Parathyroid adenoma (tissue), 2 donors: ENCODE data around the gene KRT76.

Experiments used
- H2AFZ ChIP-seq: fragments of 300-600 bp; sonication (generic); one replicate; pipeline ENCODE4 v1.7.0; 2017; ENCODE audit warnings: antibody characterized with exemption, mild to moderate bottlenecking
- H3K27ac ChIP-seq: fragments of 300-600 bp; sonication (generic); one replicate; pipeline ENCODE4 v1.7.0; 2017
- H3K27me3 ChIP-seq: fragments of 300-600 bp; sonication (generic); one replicate; pipeline ENCODE4 v1.7.0; 2017; ENCODE audit warnings: low read length; ENCODE audit not compliant: control insufficient read depth, insufficient read depth
- H3K36me3 ChIP-seq: fragments of 300-600 bp; sonication (generic); one replicate; pipeline ENCODE4 v1.7.0; 2017; ENCODE audit warnings: low read length; ENCODE audit not compliant: control insufficient read depth, insufficient read depth
- H3K4me1 ChIP-seq: fragments of 300-600 bp; sonication (generic); one replicate; pipeline ENCODE4 v1.7.0; 2017; ENCODE audit warnings: control low read depth
- H3K4me2 ChIP-seq: fragments of 300-600 bp; sonication (generic); one replicate; pipeline ENCODE4 v1.7.0; 2017; ENCODE audit warnings: low read length
- H3K4me3 ChIP-seq: fragments of 300-600 bp; sonication (generic); one replicate; pipeline ENCODE4 v1.7.0; 2017; ENCODE audit warnings: low read depth, low read length
- H3K79me2 ChIP-seq: fragments of 300-600 bp; sonication (generic); one replicate; pipeline ENCODE4 v1.7.0; 2017; ENCODE audit warnings: control low read depth
- H3K9ac ChIP-seq: fragments of 300-600 bp; sonication (generic); one replicate; pipeline ENCODE4 v1.7.0; 2017; ENCODE audit warnings: mild to moderate bottlenecking
- H3K9me3 ChIP-seq: fragments of 300-600 bp; sonication (generic); one replicate; pipeline ENCODE4 v1.7.0; 2017; ENCODE audit warnings: low read length; ENCODE audit not compliant: control insufficient read depth
- CTCF ChIP-seq: fragments of 300-600 bp; sonication (generic); IDR thresholded peaks from one replicate; pipeline ENCODE4 v1.7.0; 2017; ENCODE audit warnings: antibody characterized with exemption, mild to moderate bottlenecking
- donor health status: primary hyperparathyroidism.

Gene KRT76

DNA sequence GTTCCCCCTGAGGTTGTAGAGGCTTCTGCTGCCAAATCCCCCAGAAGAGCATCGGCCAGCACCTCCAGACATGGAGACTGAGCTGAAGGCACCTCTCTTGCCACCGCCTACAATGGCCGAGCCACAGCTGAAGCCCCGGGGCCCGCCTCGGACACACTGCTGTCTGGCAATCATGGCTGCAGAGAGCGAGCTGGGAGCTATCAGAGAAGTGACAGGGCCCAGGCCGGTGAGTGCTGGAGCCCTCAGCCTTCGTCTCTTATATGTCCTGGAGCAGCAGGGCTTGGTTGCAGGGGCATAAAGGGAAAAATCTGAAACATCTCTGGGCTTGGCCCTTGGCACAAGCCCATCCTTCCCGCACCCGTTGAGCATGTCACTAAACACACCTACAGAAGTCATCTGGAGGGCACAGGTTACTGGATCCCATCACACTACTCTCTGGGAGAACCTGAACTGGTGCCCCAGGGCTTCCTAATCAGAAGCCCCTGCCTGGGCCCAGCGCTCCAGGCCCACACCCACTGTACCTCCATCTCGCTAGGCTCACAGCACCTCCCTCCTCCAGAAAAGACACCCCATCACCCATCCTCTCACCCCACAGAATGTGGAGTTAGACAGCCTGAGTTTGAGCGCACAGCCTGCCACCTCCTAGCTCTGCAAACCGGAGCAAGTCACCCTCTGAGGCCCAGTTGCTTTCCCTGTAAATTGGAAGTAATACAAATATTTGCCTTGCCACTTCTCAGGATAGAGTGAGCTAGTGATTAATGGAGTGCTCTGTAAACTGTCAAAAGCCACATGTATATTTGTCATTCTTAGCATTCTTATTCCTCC lies 37.0 kb upstream of the KRT76 start, which contains the start of gene KRT4:
TSS of gene KRT4 (minus strand) at position 232 of the 825 bp plus-strand sequence. CDS start at position 174, 58 bp downstream.
- TF ChIP-seq CTCF, result no peak
- no peaks in the 10 kb centered on the region for H3K27me3 ChIP-seq
- H3K4me2 ChIP-seq, result no peak within 1 kb of the TSS
- peaks cover 9% of the 10 kb centered on the region for H3K4me1 ChIP-seq
- no peaks in the 10 kb centered on the region for H3K79me2 ChIP-seq
- no peak within 1 kb of the TSS for H3K27ac ChIP-seq
- no peaks in the 10 kb centered on the region for H3K9me3 ChIP-seq
- no peak within 1 kb of the TSS for H3K9ac ChIP-seq
- no peak within 1 kb of the TSS for H3K4me3 ChIP-seq
- H3K36me3 ChIP-seq, result no peaks in the 10 kb centered on the region
- no peak within 1 kb of the TSS for H2AFZ ChIP-seq

DNA sequence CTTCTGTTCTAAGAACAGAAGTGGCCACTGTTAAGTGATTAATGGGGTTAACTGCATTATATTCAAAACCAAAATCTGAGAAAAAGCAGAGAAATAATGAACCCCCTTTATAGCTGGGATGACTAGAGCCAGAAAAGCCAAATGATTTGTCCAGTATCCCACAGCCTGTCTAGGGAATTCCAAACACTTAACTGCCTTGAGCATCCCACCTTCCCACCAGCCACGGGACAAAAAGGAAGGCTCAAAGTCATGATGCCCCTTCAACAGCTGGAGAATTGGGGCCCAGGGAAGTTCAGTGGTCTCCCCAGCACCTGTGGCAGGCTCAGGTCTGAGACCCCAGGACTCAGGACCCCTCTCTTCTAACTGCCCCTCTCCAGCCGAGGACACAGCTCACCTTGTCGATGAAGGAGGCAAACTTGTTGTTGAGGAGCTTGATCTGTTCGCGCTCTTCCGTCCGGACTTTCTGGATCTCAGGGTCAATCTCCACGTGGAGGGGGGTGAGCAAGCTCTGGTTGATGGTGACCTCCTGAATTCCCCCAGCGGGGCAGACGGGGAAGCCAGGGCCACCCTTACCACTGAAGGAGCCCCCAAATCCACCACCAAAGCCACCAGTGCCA lies 36.2 kb upstream of the KRT76 start:
- Histone ChIP-seq H3K9me3 (no peaks in the 10 kb centered on the region), H3K27ac (no peak overlapping the region), H3K27me3 (no peaks in the 10 kb centered on the region), H3K79me2 (no peaks in the 10 kb centered on the region), H3K4me3 (no peak overlapping the region), H3K4me2 (no peak overlapping the region), H3K36me3 (no peaks in the 10 kb centered on the region), H3K4me1 (peaks cover 1% of the 10 kb centered on the region), H3K9ac (no peak overlapping the region), H2AFZ (no peak overlapping the region)
- TF ChIP-seq CTCF, result no peak

DNA sequence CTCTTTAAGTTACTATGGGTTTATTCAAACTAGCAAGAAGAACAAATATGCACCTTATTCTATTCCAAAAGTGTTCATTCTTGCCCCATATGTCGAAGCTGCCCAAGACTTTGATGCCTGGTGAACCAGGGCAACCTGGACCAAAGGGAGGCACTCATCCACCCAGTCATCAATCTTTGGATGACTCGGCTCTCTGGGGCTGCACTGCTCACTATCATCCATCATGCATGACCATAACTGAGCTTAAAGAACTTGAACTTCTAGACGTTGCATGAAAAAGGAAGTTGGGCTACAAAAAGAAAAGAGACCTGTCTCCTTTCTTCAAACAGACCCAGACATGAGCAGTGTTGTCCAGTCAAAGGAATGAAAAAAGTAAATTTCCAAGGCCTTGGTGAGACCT lies 35.6 kb upstream of the KRT76 start:
- Histone ChIP-seq H3K27ac (no peak overlapping the region), H3K4me1 (no peaks in the 10 kb centered on the region), H3K9ac (no peak overlapping the region), H2AFZ (no peak overlapping the region), H3K36me3 (no peaks in the 10 kb centered on the region), H3K9me3 (no peaks in the 10 kb centered on the region), H3K4me2 (no peak overlapping the region), H3K79me2 (no peaks in the 10 kb centered on the region), H3K27me3 (no peaks in the 10 kb centered on the region), H3K4me3 (no peak overlapping the region)
- no peak for TF ChIP-seq CTCF

DNA sequence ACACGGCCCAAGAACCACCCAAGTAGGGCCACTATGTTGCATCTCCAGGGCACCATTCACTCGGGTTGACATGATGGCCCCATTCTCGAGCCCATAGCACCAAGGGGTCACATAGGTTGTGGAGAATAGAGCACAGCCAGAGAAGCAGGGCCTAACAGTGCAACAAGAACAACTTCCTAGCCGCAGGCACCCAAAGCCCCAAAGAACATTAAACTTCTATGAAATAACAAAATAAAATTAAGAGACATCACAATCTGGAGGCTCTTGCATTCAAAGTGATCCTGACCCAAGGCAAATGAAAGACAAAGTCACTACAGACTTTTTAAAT lies 34.9 kb upstream of the KRT76 start:
- Histone ChIP-seq H3K9ac (no peak overlapping the region), H3K27ac (no peak overlapping the region), H3K36me3 (no peaks in the 10 kb centered on the region), H2AFZ (no peak overlapping the region), H3K9me3 (no peaks in the 10 kb centered on the region), H3K4me3 (no peak overlapping the region), H3K4me2 (no peak overlapping the region), H3K79me2 (no peaks in the 10 kb centered on the region), H3K4me1 (no peaks in the 10 kb centered on the region), H3K27me3 (no peaks in the 10 kb centered on the region)
- TF ChIP-seq CTCF, result no peak
